Fibroblast of villous mesenchyme (primary cell): ENCODE data around the gene VWC2. TPM values are rescaled to one million over a fixed set of nuclear protein-coding genes. Genes with fewer than 3 reads are reported as not detected.

Source experiments
- DNase-seq: peaks from one replicate; pipeline ENCODE4 v3.0.0-alpha.2; 2010; ENCODE audit warnings: low read depth
- H3K4me3 ChIP-seq: 2 replicates; pipeline ENCODE4 v1.5.1; 2011; ENCODE audit warnings: low read depth, mild to moderate bottlenecking, low read length
- total RNA-seq: library from RNA; depleted of rRNA; stranded (reverse); fragments of >200 nt; gene quantifications from 2 replicates; pipeline ENCODE4 v1.2.3, GENCODE V29; 2012
- TF ChIP-seq, protein P1 (sequence below): IDR thresholded peaks from 2 replicates; pipeline ENCODE4 v1.5.1; 2012; ENCODE audit warnings: low read depth, mild to moderate bottlenecking, low read length; ENCODE audit not compliant: insufficient read depth

VWC2 gene
- total RNA-seq, 1 donor, result not detected

DNA sequence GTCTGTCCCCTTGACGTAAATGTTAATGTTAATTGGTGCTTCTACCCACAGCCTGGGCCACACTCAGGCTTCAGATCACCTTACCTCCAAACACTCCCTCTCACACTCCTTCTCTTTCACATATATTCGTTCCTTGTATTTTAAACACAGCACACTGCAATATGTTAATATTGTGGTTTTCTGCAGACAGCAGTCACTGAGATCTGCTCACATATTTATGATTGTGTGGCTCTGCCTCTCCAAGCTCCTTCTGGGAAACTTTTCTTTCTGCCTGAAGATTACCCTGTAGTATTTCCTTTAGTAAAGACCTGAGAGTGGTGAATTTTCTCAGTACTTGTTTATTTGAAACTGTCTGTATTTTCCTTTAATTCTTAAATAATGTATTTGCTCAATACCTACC is 104.7 kb downstream of the VWC2 start:
- DNase-seq, result no peak
- TF ChIP-seq, protein P1, sequence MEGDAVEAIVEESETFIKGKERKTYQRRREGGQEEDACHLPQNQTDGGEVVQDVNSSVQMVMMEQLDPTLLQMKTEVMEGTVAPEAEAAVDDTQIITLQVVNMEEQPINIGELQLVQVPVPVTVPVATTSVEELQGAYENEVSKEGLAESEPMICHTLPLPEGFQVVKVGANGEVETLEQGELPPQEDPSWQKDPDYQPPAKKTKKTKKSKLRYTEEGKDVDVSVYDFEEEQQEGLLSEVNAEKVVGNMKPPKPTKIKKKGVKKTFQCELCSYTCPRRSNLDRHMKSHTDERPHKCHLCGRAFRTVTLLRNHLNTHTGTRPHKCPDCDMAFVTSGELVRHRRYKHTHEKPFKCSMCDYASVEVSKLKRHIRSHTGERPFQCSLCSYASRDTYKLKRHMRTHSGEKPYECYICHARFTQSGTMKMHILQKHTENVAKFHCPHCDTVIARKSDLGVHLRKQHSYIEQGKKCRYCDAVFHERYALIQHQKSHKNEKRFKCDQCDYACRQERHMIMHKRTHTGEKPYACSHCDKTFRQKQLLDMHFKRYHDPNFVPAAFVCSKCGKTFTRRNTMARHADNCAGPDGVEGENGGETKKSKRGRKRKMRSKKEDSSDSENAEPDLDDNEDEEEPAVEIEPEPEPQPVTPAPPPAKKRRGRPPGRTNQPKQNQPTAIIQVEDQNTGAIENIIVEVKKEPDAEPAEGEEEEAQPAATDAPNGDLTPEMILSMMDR, result no peak

DNA sequence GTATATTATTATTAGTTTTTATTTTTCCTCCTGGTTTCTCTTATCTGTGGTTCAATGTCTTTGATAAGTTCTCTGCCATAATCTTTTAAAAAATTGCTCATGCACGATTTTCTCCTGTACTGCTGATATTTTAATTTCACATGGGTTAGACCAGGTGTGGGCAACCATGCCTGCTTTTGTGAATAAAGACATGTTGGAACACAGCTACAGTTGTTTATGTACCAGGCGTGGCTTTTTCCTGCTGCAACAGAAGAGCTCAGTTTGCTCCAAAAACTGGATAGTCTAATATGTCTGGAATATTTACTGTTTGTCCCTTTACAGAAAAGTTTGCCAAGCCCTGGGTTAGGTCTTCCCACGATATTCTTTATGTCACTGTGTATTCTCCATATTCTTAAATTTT is 105.2 kb downstream of the VWC2 start:
- TF ChIP-seq, protein P1, result no peak
- no peak for DNase-seq
- H3K4me3 ChIP-seq, result no peak overlapping the region

More for the DNA sequence above, 104.7 kb downstream of the VWC2 start:
- no peak overlapping the region for H3K4me3 ChIP-seq

DNA sequence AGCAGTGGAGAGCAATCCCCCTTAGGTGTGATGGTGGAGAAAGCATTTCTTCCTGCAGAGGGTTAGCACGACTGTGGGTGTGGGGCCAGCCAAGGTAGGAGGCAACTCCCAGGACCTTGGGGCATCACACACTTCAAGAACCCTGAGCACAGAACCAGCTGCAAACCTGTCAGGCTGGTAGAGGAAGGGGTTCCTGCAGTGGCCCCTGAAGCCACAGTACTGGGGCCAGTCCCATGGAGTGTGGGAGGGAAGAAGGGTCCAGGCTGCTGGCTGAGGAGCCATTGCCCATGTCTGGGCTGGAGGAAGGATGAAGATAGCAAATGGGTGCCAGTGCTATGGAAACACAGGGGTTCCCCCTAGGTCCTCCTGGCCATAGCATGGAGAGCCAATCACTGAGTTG is 110.5 kb downstream of the VWC2 start:
- DNase-seq, result no peak
- no peak overlapping the region for H3K4me3 ChIP-seq
- TF ChIP-seq, protein P1, result no peak

DNA sequence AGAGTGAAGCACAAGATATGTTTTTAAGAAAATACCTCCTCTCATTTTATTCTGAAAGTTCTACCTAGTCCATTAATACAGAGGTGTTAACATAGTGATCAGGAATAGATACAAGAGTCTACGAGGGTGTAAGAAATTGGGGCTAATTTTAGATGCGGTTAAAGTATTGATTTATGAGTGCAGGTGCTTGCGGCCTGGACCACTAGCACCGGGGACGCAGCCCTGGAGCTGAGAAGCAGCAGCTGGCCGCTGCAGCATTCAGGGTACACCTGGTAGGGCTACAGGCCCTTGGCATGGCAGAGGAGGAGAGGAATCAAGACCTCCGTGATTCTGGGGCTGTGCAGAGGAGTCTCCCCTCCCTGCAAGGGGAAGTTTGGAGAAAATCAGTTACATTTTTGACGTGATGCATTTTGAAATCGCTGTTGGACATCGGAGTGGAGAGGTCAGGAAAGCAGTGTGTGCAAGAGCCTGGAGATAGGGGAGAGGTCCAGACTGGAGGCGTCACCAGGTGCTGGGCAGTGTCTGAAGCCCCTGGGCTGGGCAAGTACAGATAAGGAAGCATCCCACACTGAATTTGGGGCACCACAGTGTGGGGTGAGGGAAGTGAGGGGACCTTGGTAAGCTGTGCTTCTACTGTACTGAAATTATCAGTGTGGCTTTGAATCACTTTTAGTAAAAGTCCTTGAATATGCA is 112.3 kb downstream of the VWC2 start:
- TF ChIP-seq, protein P1, result no peak
- DNase-seq, result no peak
- H3K4me3 ChIP-seq, result no peak overlapping the region

DNA sequence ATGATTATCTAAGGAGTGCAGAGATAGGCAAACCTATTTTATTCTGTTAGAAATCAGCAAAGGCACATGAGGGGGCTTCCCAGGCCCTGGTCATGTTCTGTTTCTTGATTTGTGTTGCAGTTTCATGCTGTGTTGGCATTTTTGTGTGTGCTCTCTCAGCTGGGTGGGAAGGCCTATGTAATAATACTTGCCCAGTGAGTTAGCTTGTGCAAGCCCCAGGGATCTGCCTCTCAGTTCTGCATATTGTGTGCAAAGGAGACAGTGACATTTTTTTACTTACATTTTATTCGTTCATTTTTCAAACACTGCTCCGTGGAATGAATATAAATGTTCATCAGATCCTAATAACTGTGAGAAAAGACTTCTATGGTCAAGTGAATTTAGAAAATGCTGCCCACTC is 119.0 kb downstream of the VWC2 start:
- no peak for DNase-seq
- TF ChIP-seq, protein P1, result no peak

DNA sequence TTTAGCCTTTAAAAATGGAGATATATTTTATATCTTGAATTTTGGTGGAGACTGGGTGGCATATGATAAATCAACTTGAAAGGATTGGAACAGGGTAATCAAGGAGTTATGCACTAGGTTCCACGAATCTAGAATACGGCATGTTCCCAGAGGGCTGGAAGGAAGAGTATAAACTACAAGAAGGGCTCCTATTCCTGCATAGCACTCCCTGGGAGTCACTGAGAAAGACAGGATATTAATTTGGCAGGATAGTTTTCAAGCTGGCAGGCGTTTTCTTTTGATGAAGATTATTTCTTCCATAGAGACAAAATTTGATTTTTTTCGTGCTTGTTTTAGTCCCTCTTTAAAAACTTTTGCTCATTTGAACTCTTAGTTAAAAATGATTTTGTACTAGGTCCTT is 119.7 kb downstream of the VWC2 start:
- no peak overlapping the region for H3K4me3 ChIP-seq
- no peak for DNase-seq
- TF ChIP-seq, protein P1, result no peak

More for the DNA sequence above, 119.0 kb downstream of the VWC2 start:
- no peak overlapping the region for H3K4me3 ChIP-seq

DNA sequence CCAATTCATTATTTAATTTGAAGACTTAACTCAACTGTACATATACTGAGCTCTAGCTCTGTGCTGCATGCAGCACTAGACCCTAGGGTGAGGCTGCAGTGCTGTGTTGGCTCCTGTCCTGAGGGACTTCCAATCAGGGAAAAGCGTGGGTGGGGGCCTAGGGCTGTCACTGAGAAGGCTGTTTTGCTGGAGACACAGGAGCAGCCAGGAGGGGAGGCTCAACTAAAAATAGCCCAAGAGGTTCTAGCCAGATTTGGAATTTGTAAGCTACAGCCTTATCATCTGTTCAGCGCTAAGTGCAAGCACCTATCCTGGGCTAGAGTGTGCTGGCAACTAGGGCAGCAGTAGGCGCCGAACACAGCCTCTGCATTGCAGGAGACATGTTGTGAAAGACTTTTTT is 121.1 kb downstream of the VWC2 start:
- H3K4me3 ChIP-seq, result no peak overlapping the region
- DNase-seq, result no peak
- TF ChIP-seq, protein P1, result no peak
